Fibroblast of the aortic adventitia (primary cell): ENCODE measurements around the gene UNC13B. TPM values are rescaled to one million over a fixed set of nuclear protein-coding genes. Genes with fewer than 3 reads are reported as not detected.

Experiments used
- DNase-seq: peaks from one replicate; pipeline ENCODE4 v3.0.0-alpha.2; 2010; ENCODE audit warnings: low read depth
- H3K4me3 ChIP-seq: 2 replicates; pipeline ENCODE4 v1.5.1; 2011; ENCODE audit warnings: low read depth, mild to moderate bottlenecking, control low read depth, low read length, moderate library complexity
- total RNA-seq: library from RNA; depleted of rRNA; stranded (reverse); fragments of >200 nt; gene quantifications from 2 replicates; pipeline ENCODE4 v1.2.3, GENCODE V29; 2012; ENCODE audit warnings: low replicate concordance
- TF ChIP-seq, protein P1 (sequence below): IDR thresholded peaks from 2 replicates; pipeline ENCODE4 v1.5.1; 2011; ENCODE audit warnings: mild to moderate bottlenecking, low read length, control low read depth, inconsistent platforms; ENCODE audit not compliant: insufficient read depth

UNC13B gene
- total RNA-seq, 1 donor: 32.6 TPM

- H3K4me3 ChIP-seq: peak overlapping the region; percentile 50
- TF ChIP-seq, protein P1, sequence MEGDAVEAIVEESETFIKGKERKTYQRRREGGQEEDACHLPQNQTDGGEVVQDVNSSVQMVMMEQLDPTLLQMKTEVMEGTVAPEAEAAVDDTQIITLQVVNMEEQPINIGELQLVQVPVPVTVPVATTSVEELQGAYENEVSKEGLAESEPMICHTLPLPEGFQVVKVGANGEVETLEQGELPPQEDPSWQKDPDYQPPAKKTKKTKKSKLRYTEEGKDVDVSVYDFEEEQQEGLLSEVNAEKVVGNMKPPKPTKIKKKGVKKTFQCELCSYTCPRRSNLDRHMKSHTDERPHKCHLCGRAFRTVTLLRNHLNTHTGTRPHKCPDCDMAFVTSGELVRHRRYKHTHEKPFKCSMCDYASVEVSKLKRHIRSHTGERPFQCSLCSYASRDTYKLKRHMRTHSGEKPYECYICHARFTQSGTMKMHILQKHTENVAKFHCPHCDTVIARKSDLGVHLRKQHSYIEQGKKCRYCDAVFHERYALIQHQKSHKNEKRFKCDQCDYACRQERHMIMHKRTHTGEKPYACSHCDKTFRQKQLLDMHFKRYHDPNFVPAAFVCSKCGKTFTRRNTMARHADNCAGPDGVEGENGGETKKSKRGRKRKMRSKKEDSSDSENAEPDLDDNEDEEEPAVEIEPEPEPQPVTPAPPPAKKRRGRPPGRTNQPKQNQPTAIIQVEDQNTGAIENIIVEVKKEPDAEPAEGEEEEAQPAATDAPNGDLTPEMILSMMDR: no peak
- DNase-seq: peak; percentile 26
These were observed 180.6 kb downstream of the UNC13B start for GRCh38 chr9:35342221-35342958.

DNA sequence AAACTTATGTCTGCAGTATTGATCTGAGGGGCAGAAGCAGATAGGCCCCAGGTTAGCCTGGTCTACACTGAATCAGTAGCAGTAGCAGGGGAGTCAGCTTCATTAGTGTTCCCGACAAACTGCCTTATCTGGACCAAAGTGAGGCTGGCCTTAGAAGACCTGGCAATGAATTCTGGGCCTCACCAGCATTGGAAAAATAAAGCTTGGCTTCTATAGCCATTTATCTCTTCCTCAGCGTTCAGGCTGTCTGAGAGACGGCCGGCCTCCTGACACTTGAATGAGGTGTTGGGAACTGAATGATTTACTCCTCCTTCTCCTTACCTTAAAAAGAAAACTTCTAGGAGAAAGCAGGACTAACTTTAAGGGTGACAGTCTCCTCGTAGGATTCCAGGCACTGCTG is 186.3 kb downstream of the UNC13B start:
- H3K4me3 ChIP-seq: no peak overlapping the region
- no peak for DNase-seq
- TF ChIP-seq, protein P1: no peak

DNA sequence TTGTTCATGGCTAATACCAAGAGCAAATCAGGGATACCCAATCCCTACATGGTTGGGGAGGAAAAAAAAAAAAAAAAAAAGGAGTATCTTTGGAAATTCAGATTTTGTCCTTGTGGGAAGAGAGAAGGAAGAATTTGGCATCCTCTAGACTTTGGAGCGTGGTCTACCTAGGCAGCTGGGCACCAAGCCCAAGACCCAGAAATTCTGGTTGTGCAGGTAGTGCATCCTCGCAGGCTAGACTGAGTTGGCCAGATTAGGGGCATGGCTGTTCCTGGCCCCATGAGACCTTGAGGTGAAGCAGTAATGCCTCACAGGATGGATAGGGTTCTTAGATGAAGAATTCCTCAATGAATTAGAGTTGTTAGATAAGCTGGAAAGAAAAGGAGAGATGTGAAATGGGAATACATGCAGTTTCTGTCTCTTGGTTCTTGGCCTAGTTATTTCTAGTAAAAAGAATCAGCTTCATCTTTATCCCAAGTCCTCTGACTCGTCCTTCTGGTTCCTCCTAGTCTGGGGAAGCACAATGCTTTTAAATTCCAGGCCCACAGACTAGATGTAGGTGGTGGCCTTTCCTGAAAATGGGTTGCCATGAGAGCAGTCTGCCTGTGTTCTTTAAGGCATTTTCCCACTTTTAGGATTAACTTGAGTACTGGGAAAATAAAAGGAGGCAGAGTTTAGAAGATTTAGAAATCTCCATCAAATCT is 187.6 kb downstream of the UNC13B start:
- TF ChIP-seq, protein P1: no peak
- no peak overlapping the region for H3K4me3 ChIP-seq
- peak; percentile 45 for DNase-seq

- TF ChIP-seq, protein P1: no peak
- H3K4me3 ChIP-seq: no peak overlapping the region
- DNase-seq: no peak
These were observed 188.4 kb downstream of the UNC13B start for GRCh38 chr9:35350212-35350611.

DNA sequence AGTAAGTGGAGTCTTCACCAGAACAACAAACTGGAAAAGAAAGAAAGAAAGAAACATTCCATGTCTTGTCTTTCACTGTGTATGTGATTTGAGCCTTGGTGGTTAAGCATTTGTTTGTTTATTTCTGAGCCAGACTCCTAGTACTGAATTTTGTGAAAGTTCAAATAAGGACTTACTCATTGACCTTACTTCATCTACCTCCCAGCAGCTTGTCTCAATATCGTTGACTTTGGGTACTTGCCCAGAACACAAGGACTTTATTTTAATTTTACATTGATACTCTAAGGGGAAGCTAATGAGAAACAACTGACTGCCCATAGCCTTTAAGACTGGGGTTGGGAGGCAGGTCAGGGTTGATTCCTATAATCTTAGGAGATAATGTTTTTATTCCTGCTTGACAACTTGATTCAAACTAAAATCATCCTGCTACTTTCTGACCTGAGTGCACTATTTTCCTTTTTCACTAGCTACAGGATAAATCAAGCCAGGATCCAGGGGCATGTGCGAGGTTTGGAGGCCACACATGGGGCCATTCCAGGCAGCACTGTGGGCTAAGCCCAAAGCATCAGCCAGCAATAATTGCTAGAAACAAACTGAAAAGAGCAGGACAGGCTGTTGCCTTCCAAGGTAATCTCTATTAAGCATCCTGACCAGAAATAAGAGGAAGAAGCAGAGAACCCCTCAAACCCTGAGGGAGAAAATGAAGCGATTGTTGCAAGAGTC is 189.2 kb downstream of the UNC13B start:
- TF ChIP-seq, protein P1: no peak
- DNase-seq: peak; percentile 79
- H3K4me3 ChIP-seq: no peak overlapping the region

- no peak for DNase-seq
- TF ChIP-seq, protein P1: no peak
- H3K4me3 ChIP-seq: no peak overlapping the region
These were observed 192.0 kb downstream of the UNC13B start for GRCh38 chr9:35353731-35354365.
